Measurements from ENCODE around the gene SPAG9.
A peak's percentile ranks its signal among the peaks of the same experiment; 100 is the strongest.

Gene SPAG9

DNA sequence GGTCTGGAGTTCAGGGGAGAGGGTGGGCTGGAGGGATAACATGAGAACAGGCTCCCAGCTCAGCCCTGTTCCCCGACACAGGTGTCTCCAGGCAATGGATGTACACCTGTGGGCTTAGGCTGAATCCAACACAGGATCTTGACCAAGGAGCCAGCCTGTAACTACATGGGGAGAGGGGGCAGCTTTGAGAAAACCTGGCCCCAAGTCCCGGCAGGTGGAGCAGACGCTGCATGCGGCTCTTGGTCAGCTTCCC lies 181.2 kb downstream of the SPAG9 start:
- no peak for DNase-seq (ENCODE audit: low spot score)

DNA sequence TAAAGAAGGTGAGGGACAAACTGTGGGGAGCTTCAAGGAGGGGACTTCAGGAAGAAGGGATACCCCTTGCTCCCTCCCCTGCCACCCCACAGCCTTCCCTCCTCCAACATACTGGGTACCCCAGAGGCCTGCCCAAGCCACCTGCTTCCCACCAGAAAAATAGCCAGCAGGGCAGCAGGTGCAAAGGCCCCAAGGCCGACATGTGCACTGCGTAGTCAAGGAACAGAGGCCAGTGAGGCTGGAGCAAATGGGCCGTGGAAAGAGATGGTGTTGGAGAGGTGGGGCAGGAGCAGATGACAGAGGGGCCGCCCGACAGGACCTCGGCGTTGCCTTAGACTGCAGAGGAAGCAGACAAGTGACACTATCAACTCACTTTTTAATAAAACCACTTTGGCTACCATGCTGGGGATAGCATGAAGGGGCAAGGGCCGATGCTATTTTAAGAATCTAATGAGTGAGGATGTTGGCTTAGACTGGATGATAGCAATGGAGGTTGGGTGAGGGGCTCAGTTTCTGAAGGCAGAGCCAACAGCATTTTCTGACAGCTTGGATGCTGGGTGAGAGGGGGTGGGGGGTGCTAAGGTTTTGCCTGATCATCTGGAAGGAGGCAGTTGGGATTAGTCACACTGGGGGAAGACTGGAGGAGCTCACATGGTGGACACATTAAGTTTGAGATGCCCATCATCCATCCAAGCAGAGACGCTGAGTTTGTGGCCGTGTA lies 181.7 kb downstream of the SPAG9 start:
- DNase-seq (ENCODE audit: low spot score), result no peak

DNA sequence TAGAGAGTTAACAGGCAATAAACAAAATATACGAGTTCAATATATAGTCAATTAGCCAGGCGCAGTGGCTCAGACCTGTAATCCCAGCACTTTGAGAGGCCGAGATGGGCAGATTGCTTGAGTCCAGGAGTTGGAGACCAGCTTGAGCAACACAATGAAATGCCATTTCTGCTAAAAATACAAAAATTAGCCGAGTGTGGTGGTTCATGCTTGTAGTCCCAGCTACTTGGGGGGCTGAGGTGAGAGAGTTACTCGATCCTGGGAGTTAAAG lies 184.7 kb downstream of the SPAG9 start:
- no peak for DNase-seq (ENCODE audit: low spot score)

DNA sequence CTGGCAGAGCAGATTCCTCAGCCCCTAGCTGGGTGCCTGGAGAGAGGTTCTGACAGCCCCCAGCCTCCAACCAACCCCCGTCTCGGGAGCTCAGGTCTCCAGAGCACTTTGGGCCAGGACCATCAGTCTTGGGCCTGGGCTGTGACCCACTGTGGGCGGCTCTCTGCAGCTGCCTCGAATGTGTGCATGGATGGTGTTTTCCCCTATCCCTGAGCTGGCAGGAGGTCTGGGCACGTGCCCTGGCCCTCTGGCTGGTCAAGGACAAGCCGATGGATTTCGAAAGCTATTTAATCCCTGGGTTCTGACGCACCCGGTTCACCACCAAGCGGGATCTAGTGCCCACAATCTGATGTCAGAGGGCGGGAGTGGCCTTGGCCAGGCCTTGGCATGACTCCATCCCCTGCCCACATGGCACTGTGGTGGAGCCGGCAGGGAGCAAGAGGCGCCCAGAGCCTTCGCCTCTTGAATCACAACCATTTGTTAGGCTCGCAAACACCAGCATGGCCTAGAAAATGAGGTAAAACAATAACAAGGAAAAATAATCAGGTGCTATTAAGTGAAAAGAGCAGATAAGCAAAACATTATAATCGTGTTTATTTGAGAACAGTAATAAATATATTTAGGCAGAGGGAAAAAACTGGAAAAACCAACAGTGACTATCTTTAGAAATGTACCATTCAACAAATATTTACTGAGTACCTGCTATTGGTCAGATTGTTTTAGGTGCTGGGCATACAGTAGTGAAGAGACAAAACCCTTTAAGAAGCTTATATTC lies 185.3 kb downstream of the SPAG9 start:
- no peak for DNase-seq (ENCODE audit: low spot score)

DNA sequence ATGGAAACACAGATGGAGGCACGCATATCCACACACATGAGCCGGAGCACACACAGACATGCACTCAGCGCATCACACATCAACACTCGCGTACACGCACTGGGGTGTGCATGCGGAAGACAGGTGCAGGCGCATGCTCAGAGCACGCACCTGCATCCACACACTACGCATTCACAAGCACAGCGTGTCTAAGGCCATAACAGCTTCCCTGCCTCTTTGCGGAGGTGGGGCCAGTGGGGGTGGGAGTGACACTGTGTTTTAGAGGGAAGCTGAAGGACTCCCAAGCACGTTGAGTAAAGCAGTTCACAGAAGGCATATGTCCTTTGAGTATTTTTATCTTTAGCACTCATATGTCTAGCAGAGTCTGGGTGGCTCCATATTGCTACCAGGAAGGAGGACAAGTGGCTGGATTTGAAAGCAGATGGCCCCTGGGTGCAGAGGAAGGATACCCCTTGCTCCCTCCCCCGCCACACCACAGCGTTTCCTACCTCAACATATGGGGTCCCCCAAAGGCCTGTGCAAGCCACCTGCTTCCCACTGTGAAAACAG lies 185.9 kb downstream of the SPAG9 start:
- no peak for DNase-seq (ENCODE audit: low spot score)

DNA sequence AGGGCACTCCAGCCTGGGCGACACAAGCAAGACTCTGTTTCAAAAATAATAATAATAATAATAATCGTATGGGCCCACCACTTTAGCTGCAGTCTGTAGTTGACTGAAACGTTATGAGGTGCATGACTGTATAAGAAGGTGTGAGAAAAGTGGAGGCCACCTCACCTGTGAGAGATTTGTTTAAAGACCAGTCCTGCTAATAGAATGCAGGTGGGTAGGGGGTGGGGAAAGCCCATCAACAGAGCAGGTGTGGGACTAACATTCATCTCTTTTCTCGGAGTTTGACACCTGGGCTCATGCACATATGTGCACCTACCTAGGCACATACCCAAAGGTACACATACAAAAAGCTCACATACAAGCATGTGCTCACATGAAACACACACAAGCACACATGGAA lies 186.5 kb downstream of the SPAG9 start:
- no peak for DNase-seq (ENCODE audit: low spot score)

DNA sequence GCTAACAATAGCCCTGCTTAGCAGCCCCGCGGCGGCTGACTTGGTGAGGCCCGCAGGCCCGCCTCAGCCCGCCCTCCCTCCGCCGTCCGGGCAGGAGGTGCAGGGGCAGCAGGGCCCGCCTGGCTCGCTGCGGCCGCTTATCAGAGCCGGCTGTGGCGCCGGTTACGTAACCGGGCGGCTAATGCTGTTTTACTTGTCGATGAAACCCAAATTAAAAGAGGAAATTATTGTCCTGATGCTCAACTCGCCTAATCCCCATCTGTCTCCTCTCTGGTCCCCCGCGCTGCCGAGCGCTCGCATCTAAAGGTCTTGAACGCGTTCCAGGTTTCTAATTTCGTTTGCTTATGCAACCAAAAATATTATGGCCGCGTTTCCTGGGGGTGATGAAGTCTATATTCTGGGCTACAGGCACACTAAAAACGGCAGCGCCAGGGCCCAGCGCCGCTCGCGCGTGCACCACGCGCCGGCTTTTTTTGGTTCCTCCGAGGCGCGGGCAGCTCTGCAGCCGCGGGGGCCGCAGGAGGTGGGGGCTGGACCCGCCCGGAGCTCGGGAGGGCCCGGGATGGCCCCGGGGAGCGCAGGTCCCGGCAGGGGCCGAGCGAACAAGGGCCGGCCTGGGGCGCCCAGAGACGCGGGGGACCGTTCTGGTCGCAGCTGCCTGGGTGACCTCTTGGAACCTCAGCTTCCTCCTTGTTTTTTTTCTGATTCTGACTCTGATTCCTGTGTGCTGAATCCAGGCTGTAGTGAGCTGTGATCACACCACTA lies 189.3 kb downstream of the SPAG9 start:
- DNase-seq (ENCODE audit: low spot score), result no peak

DNA sequence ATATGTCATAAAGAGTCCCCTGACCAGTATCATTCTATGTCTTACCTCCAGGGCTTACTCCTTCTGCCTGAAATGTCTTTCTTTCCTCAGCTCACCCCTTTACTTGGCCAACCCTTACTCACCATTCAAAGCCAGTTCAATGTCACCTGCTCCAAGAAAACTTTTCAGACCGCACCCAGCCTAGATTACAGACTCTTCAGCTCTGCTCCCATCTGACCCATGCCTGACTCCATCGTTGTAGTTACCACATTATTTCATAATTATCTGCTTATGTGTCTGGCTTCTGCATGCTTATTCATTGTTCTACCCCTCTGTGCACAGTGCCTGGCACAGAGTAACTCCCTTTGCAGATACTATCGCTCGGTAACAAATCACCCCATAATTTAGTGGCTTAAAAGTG lies 192.0 kb downstream of the SPAG9 start:
- no peak for DNase-seq (ENCODE audit: low spot score)

DNA sequence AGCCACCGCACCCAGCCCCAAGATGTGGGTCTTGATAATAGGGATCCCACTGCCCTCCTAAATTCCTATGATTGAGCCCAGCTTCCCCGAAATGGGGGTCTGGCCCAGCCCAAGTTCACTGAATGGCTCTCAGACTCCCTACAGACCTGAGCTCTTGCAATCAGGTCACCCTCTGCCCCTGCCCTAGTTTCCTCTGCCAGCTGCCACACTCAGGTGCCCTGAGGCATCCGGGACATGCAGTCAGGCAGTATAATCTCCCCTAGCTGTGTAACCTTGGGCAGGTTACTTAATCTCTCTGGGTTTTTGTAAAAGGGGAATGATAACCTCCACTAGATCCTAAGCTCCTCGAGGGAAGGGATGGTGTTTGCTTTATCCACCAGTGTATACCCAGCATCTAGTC lies 193.4 kb downstream of the SPAG9 start:
- no peak for DNase-seq (ENCODE audit: low spot score)

DNA sequence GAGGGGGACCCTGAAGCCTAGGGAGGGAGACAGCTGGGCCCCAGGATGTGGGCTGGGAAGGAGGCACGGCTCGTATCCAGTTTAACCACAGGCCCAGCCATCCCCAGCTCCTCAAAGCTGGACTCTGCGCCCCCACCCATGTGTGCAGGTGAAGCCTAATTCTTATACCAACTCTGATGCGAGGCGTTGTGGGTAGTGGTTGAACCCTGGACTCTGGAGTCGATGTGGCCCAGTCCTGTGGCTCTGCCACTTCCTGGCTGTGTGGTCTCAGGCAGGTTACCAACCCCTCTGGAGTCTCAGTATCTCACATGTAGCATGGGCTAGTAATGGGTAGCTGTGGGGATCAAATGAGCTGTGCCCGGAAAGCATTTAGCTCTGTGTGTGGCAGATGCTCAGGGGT lies 194.1 kb downstream of the SPAG9 start:
- DNase-seq (ENCODE audit: low spot score), result no peak

DNA sequence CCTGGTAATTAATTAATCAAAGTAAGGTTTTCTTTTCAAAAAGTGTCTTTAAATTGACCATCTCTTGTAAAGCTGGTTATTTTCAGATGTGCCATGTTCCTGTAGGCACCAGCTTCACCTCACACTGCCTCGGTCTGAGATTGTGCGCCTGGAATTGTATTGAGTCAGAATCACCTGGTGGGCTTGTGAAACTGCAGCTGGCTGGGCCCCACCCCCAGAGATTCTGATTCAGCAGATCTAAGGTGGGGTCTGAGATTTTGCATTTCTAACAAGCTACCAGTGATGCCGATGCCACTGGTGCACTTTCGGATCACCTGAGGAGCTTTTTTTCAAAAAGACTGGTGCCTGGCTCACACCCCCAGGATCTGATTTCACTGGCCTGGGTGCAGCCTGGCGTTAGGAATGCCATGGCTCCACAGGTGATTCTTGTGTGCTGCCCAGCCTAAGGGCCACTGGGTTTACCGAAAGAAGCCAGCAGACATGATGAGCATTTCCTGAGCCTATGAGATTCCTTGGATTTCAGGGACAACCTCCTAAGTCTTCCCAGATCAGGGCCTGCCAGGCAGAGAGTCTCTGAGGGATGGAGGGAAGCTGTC lies 195.3 kb downstream of the SPAG9 start:
- DNase-seq (ENCODE audit: low spot score), result no peak

DNA sequence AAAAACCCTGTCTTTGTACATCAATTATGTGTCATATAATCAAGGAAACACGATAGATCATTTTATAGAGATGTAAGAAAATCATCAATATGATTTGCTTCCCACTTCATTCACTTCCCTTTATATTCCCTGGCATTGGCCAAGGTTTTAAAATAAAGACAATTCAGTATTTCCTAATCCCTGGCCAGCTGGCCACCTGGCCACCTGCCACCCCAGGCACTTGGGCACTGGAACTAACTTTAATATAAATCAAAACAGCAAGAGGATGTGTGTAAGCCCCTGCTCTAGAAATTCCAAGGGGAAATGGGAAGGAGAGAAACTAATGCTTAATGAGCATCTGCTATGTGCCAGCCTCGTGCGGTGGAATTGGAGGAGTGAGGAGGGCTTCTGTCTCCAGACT lies 195.9 kb downstream of the SPAG9 start:
- no peak for DNase-seq (ENCODE audit: low spot score)

DNA sequence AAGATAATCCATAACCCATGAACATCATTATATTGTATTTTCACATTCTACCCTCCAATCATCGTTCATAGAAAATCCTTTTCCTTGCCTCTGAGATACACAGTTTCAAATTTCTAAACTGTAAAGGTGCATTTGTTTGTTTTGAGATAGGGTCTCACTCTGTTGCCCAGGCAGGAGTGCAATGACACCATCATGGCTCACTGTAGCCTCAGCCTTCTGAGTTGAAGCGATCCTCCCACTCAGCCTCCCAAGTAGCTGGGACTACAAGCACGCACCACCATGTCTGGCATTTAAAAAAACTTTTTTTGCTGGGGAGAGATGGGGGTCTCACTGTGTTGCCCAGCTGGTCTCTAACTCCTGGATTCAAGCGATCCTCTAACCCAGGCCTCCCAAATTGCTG lies 196.4 kb downstream of the SPAG9 start:
- no peak for DNase-seq (ENCODE audit: low spot score)

DNA sequence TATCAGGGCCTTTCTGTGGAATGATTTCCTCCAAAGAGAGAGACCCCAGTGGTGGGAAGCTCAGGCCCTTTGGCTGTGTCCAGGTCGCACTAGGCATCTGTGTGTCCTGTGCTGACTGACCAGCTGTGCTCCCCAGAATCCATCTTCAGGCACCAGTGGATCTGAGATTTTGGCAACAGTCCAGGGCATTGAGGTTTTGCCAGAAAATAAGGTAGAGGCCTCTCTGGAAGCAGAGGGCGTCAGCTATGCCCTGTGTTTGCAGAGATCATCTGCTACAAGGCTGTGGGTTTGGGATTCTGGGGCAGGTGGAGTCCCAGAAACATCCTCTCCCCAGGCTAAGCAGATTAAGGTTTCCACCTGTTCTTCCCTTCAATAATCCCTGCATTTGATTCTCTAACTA lies 197.1 kb downstream of the SPAG9 start:
- DNase-seq (ENCODE audit: low spot score), result no peak

DNA sequence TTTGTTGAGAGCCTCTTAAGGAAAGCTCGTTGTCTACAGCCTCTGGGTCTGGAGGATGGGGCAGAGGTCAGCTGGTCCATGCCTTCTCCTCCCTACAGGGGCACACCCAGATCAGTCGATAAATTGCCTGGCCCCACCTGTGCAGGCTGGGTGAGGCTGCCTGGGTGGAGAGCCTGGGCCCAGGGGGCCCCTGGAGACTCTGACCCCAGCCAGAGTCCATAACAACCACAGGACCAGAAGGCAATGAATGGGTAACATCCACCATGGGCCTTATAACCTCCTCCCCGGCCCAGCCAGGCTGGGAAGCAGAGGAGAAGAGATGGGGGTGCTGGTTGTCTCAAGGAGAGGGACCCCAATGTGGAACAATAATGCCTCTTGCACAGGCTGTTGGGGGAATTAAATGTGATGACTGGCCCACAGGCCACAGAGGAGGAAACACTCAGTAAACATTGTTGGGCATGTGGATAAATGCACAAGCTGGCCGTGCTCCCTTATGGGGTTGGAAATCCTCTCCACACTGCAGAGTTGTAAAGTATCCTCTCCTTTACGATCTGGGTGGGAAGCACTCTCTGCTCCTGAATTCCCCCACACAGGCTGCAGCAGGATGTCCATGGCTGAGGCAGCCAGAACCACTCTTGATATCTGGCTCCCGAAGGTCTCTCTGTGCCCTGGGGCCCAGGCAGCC lies 197.8 kb downstream of the SPAG9 start:
- DNase-seq (ENCODE audit: low spot score), result no peak

DNA sequence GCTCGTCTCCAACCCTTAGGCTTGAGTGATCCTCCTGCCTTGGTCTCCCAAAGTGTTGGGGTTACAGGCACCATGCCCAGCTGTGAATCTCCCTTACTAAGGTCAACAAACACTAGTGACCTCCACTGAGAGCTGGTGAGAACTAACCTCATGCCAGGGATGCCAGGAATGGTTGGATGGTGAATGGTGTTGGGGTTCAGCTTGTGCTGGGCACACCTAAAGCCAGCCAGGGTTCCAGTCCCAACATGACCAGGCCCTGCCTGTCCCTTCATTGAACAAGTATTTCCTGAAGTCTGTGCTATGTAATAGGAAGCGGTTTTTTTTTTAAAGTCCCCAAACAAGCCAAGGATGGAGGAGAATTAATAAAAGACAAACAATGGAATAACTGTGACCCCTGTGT lies 198.6 kb downstream of the SPAG9 start:
- DNase-seq (ENCODE audit: low spot score), result no peak

DNA sequence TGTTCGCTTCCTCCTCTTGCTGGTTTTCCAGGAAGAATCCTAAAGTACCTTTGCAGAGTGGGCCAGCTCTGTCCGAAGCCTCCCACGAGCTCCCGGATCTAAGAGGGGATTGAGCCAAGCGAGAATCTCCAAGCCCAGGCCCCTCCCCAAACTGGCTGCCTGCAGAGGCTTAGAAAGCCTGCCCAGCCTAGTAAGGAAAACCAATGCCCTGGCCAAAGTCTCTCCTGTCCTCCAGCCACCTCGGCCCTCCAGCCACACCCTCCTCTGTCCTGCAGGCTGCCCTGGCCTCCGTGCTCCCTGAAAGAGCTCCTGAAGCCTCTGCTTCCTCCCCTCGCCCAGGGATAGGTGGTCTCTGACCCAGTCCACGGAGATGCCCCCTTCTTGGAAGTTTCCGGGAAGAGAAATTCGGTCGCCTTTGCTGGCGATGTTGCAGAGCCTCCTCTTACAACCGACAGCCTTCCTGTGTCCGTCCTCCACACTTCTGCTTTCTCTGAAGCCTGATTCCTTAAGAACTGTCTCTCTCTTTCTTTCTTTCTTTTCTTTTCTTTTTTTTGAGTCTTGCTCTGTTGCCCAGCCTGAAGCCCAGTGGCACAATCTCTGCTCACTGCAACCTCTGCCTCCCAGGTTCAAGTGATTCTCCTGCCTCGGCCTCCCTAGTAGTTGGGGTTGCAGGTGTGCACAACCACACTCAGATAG lies 199.6 kb downstream of the SPAG9 start:
- no peak for DNase-seq (ENCODE audit: low spot score)

DNA sequence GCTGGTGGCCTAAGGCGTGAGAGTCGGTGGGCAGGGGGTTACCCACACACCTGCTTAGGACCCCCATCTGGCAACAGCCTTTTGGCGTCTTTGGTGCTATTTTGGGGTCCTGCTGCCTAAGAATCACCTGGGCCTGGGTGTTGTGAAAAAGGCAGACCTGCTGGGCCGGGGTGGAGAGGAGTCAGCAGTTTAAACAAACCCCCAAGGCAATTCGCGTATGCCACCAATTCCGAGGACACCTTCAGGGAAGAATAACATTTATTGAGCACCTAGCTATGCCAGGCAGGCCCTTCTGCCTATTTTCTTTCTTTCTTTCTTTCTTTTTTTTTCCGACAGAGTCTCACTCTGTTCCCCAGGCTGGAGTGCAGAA lies 200.6 kb downstream of the SPAG9 start:
- no peak for DNase-seq (ENCODE audit: low spot score)

DNA sequence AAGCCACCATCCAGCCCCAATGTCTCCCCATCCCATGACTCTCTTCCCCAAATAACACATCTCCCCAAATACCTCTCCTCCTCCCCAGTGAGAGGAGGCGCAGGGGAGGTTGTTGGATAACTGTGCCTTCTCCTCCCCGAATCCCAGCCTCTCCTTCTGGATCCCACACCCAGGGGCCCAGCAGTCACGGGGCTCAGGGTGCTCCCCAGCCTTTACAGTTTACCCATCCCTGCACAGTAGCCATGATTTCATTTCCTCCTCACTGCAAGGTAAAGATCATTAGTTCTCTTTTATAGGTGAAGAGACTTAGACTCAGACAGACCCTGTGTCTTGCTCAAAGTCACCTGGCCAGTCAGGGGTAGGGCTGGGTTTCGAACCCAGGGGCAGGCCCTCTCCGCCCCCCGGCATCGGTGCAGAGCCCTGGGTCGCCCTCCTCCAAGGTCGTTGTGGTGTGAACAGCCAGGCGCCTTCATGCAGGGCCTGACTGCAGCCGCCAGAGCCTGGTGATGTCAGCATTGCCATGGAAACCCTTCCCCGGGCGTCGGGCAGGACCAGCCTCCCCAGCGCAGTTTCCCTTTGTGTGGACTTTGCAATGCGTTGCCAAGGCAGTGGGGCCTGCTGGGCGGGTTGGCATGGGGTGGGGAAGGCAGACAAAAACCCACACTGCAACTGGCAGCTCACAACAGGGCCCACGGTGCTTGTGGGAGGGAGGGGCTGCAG lies 201.2 kb downstream of the SPAG9 start:
- peak; percentile 95 for DNase-seq (ENCODE audit: low spot score)

DNA sequence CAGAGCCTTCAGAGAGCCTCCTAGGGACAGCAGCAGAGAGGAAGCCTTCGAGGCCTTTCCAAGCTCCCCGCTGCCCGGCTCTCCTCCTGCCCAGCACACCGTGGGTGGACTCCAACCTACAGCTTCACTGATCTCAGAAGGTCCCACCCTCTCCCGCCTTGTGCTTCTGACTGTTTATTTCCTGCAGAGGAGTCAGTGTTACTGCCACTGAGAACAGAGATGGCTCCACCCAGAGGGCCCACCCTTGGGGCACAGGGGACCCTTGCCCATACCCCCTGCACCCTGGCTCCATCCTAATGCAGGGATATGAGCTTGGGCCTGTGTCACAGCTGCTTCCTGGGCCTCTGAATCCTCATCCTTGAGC lies 201.8 kb downstream of the SPAG9 start:
- DNase-seq (ENCODE audit: low spot score), result peak; percentile 35
